ENCODE measurements around the gene KLHL1.
"Not testable (repeated sequence)": the region's sequence is repeated elsewhere in the genome, so short reads cannot be mapped to it uniquely, and the experiment has no call there.

KLHL1 gene, protein sequence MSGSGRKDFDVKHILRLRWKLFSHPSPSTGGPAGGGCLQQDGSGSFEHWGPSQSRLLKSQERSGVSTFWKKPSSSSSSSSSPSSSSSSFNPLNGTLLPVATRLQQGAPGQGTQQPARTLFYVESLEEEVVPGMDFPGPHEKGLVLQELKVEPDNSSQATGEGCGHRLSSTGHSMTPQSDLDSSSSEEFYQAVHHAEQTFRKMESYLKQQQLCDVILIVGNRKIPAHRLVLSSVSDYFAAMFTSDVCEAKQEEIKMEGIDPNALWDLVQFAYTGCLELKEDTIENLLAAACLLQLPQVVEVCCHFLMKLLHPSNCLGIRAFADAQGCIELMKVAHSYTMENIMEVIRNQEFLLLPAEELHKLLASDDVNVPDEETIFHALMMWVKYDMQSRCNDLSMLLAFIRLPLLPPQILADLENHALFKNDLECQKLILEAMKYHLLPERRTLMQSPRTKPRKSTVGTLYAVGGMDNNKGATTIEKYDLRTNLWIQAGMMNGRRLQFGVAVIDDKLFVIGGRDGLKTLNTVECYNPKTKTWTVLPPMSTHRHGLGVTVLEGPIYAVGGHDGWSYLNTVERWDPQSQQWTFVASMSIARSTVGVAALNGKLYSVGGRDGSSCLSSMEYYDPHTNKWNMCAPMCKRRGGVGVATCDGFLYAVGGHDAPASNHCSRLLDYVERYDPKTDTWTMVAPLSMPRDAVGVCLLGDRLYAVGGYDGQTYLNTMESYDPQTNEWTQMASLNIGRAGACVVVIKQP

GRCh38 chr13:70108356-70109105 is at the start of gene KLHL1:
Gene KLHL1, minus strand, starts transcription at chr13:70108452. Its CDS starts 753 bp downstream, at chr13:70107699.
- in situ Hi-C loops (cut with MboI; ENCODE audit: low pct_unique_long_range_greater_than_20kb, low sequenced_read_pairs), result no loop called here
- no peak for DNase-seq

DNA sequence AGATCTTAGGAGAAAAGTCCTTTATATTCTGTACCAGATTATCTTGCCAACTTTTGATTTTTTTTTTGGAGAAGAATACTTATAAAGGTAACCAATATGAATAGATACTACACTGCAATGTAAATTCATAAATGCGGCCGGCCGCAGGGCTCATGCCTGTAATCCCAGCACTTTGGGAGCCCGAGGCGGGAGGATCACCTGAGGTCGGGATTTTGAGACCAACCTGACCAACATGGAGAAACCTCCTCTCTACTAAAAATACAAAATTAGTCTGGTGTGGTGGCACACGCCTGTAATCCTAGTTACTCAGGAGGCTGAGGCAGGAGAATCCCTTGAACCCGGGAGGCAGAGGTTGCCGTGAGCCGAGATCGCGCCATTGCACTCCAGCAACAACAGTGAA is 34.4 kb upstream of the KLHL1 start:
- DNase-seq; in situ Hi-C loops (cut with MboI; ENCODE audit: low pct_unique_long_range_greater_than_20kb, low sequenced_read_pairs): not testable (repeated sequence)

- no peak for DNase-seq
- in situ Hi-C loops (cut with MboI; ENCODE audit: low pct_unique_long_range_greater_than_20kb, low sequenced_read_pairs), result no loop called here
Observed at GRCh38 chr13:70128098-70128497, 19.8 kb upstream of the KLHL1 start.

DNA sequence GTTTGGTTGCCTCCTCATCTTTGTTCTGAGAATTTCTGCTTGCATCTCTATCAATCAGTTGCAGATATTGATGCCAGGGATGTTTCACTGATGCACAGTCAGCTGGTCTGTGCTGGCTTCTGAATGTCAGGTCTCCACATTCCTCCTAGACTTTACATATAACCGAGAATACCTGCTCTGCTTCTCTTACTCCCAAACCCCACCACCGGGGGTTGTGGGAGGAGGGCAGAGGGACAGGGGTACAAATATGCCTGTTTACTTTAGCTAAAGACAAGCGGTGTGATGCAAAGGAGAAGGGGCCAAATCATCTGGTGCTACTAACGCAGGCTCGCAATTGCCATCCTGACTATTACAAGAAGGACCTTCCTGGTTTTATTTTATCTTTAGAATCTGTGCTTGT is 17.4 kb upstream of the KLHL1 start:
- in situ Hi-C loops (cut with MboI; ENCODE audit: low pct_unique_long_range_greater_than_20kb, low sequenced_read_pairs), result no loop called here
- no peak for DNase-seq

- no peak for DNase-seq
- in situ Hi-C loops (cut with MboI; ENCODE audit: low pct_unique_long_range_greater_than_20kb, low sequenced_read_pairs), result no loop called here
Observed at GRCh38 chr13:70117338-70117905, 9.2 kb upstream of the KLHL1 start.

GRCh38 chr13:70107498-70108281 is 562 bp downstream of the KLHL1 start, which contains the start of gene ATXN8OS:
Gene ATXN8OS, plus strand, starts transcription at chr13:70107826.
- in situ Hi-C loops (cut with MboI; ENCODE audit: low pct_unique_long_range_greater_than_20kb, low sequenced_read_pairs), result no loop called here
- DNase-seq, result no peak

DNA sequence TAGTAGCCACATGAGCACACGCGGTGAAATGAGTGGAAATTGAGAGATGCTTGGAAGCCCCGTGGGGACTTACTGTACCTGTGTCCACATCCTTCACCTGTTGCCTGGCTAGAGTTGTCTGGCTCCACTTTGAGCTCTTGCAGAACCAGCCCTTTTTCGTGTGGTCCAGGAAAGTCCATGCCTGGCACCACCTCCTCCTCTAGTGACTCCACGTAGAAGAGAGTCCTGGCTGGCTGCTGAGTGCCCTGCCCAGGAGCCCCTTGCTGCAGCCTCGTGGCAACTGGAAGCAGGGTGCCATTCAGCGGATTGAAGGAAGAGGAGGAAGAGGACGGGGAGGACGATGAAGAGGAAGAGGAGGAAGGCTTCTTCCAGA is 1.1 kb downstream of the KLHL1 start:
- in situ Hi-C loops (cut with MboI; ENCODE audit: low pct_unique_long_range_greater_than_20kb, low sequenced_read_pairs), result no loop called here
- no peak for DNase-seq

DNA sequence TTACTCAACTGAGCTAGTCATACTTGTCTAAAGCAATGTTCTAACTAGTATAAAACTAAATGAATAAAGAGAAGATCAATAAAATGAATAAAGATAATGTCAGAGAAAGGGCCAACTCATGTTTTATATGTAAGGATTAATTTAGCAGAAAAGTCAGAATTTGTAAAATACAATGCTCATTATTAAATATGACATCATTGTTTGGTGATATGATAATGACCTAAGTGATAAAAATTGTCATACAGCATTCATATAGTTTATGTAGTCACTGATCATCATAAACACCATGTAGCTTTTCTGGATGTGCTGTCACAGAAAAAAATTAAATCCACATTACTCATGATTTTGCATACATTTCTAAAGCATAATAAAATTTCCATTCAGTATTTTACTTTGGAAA is 3.8 kb downstream of the KLHL1 start:
- in situ Hi-C loops (cut with MboI; ENCODE audit: low pct_unique_long_range_greater_than_20kb, low sequenced_read_pairs), result no loop called here
- DNase-seq, result no peak

DNA sequence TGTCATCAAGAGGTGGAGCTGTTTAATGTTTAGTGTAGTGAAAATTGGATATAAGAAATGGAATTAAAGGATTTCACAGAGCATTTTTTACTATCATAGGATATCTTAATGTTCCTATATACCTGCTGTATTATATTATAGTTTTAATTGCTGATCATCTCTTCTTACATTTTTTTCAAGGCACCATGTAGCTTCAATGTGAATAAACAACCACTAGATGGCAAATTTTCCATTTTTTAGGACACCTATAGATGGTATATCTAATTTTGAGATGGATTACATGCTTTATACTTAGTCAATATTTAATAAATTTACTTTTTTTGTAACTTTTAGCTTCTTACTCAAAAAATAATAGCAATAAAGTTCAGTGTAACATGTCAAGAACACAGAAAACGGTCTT is 9.6 kb downstream of the KLHL1 start:
- DNase-seq, result peak; percentile 4
- in situ Hi-C loops (cut with MboI; ENCODE audit: low pct_unique_long_range_greater_than_20kb, low sequenced_read_pairs), result no loop called here

DNA sequence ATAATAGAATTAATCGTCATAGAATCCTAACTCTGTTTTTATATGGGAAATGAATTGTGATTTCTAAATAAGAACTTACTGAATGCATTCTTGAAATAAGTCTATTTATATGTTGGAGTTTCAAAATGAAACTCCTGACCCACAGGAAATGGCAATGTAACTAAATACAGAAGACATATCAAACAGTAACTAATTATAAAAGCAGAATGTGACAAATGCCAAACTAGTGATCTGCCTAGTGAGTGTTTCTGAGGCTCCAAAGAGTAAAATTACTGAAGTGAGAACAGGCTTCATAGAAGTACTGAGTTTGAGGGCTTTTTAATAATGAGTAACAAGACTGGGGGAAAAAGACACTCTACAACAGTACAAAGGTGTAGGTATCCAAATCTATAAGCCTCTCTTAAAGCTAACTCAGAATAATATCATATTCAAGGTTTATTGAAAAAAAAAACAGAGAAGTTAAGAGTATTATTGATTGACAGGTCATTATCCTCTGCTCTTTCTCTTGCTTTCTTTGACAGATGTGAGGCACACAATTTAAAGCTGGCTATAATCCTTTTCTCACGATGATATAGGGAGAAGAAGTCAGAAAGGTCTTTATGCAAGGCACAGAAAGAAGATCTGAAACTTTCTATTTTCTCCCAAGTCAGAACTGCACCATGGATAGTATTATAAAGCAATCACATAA is 18.1 kb downstream of the KLHL1 start:
- in situ Hi-C loops (cut with MboI; ENCODE audit: low pct_unique_long_range_greater_than_20kb, low sequenced_read_pairs), result no loop called here
- no peak for DNase-seq

DNA sequence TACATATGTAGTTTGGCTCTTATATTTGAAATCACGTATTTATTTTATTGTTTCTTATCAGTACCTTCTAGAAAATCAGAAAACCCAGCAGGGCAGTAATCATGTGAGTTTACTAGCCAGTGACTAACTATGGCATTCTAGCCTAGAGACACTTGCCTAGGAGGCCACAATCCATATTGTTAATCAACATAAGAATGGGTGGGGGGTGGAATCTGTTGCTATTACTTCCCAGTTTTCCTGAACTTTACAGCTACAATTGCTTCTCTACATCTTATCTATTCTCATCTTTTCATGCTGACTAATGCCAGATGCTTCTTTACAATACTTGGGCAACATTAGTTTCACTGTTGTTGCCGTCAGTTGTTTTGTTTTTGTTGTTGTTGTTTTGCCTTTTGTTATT is 19.3 kb downstream of the KLHL1 start:
- DNase-seq, result no peak
- in situ Hi-C loops (cut with MboI; ENCODE audit: low pct_unique_long_range_greater_than_20kb, low sequenced_read_pairs), result no loop called here

- DNase-seq, result no peak
- in situ Hi-C loops (cut with MboI; ENCODE audit: low pct_unique_long_range_greater_than_20kb, low sequenced_read_pairs), result no loop called here
Observed at GRCh38 chr13:70087247-70087646, 21.0 kb downstream of the KLHL1 start.

- DNase-seq, result no peak
- in situ Hi-C loops (cut with MboI; ENCODE audit: low pct_unique_long_range_greater_than_20kb, low sequenced_read_pairs), result no loop called here
Observed at GRCh38 chr13:70080012-70080411, 28.2 kb downstream of the KLHL1 start.

DNA sequence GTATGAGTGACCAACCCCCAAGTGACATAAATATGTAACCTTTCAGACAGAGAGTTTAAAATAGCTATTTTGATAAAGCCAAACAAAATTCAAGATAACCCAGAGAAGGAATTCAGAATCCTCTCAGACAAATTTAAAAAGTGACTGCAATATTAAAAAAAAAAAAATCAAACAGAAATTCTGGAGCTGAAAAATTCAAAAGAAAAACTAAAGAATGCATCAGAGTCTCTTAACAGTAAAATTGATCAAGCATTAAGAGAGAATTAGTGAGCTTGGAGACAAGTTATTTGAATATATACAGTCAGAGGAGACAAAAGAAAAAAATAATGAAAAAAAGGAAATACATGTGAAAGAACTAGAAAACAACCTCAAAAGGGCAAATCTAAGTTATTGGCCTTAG is 53.7 kb downstream of the KLHL1 start:
- in situ Hi-C loops (cut with MboI; ENCODE audit: low pct_unique_long_range_greater_than_20kb, low sequenced_read_pairs), result no loop called here
- DNase-seq, result no peak

GRCh38 chr13:70051531-70051930 is 56.7 kb downstream of the KLHL1 start:
- in situ Hi-C loops (cut with MboI; ENCODE audit: low pct_unique_long_range_greater_than_20kb, low sequenced_read_pairs), result no loop called here

DNA sequence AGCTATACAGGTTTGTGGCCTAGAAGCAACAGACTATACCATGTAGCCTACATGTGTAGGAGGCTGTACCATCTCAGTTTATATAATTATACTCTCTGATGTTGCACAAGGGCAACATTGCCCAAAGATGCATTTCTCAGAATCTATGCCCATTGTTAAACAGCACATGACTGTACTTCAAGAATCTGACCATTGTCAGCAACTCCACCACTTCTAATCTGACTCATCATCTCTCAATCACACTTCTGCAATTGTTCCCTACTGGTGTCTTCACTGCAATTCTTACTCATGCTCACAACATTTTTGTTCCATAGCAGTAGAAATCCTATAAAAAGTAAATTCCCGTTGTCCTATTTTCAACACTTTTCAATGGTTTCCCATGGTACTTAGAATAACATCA is 64.6 kb downstream of the KLHL1 start:
- in situ Hi-C loops (cut with MboI; ENCODE audit: low pct_unique_long_range_greater_than_20kb, low sequenced_read_pairs), result no loop called here
- no peak for DNase-seq

More at GRCh38 chr13:70051531-70051930, 56.7 kb downstream of the KLHL1 start:
- no peak for DNase-seq

DNA sequence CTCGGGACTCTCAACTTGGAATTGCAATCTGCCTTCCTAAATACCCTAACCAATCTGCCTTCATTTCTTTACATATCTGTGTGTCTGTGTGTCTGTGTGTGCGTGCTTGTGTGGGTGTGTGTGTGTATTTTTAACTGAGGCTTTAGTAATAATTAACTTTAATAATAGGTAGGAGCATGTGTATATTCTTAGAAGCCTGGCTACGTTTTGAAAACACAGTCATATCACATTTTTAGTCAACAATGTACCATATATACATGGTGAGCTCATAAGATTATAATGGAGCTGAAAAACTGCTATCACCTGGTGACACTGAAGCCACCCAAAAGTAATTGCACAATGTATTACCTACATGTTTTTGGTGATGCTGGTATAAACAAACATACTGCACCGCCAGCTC is 66.1 kb downstream of the KLHL1 start:
- no peak for DNase-seq
- in situ Hi-C loops (cut with MboI; ENCODE audit: low pct_unique_long_range_greater_than_20kb, low sequenced_read_pairs), result no loop called here

DNA sequence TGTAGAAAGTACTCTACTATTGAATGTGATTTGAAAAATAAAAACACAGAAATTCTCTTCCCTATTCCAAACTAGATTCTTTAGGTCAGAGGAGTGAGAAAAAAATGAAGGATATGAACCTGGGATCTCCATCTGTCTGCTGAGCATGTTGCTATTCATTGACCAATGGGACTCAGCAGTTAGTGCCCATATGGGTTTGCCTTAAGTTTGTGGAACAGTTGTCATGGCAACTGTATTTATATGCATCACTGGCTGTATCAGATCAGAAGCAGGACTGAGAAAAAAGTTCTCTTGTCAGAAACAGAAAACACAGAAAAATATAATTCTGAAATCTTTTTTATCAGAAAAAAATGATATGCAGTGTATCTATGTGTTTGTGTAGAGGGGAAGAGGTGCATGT is 74.0 kb downstream of the KLHL1 start:
- in situ Hi-C loops (cut with MboI; ENCODE audit: low pct_unique_long_range_greater_than_20kb, low sequenced_read_pairs), result no loop called here
- DNase-seq, result no peak

Measured in KBM-7 (cell line).